Neuronal stem cell (in vitro differentiated cells): ENCODE data around the gene RASL12.

Experiments
- DNase-seq: peaks from one replicate; pipeline ENCODE4 v3.0.0-alpha.2; 2013; ENCODE audit warnings: low spot score
- H2AFZ ChIP-seq: one replicate; pipeline ENCODE4 v1.6.1; 2013; ENCODE audit warnings: mild to moderate bottlenecking, low read length, inconsistent platforms
- H2AK5ac ChIP-seq: 2 replicates; pipeline ENCODE4 v1.6.1; 2013; ENCODE audit warnings: low read depth, mild to moderate bottlenecking, inconsistent platforms, low read length, moderate library complexity, mixed read lengths
- H2BK120ac ChIP-seq: 2 replicates; pipeline ENCODE4 v1.6.1; 2013; ENCODE audit warnings: low read depth, mild to moderate bottlenecking, inconsistent platforms, low read length, moderate library complexity, mixed read lengths
- H2BK12ac ChIP-seq: one replicate; pipeline ENCODE4 v1.6.1; 2013; ENCODE audit warnings: low read length, inconsistent platforms
- H2BK15ac ChIP-seq: 2 replicates; pipeline ENCODE4 v1.6.1; 2013; ENCODE audit warnings: mild to moderate bottlenecking, low read length, inconsistent platforms, mixed read lengths
- H2BK5ac ChIP-seq: one replicate; pipeline ENCODE4 v1.6.1; 2013; ENCODE audit warnings: inconsistent platforms, mild to moderate bottlenecking, low read length, moderate library complexity
- H3K14ac ChIP-seq: one replicate; pipeline ENCODE4 v1.6.1; 2013; ENCODE audit warnings: low read length, inconsistent platforms
- H3K18ac ChIP-seq: 2 replicates; pipeline ENCODE4 v1.6.1; 2013; ENCODE audit warnings: low read length, inconsistent platforms
- H3K23ac ChIP-seq: 2 replicates; pipeline ENCODE4 v1.6.1; 2013; ENCODE audit warnings: low read depth, mild to moderate bottlenecking, mixed read lengths, low read length, inconsistent platforms; ENCODE audit not compliant: poor library complexity
- H3K27ac ChIP-seq: replicated peaks from 3 replicates; pipeline ENCODE4 v1.5.1; 2013; ENCODE audit warnings: low read length, inconsistent platforms
- H3K27me3 ChIP-seq, 3 experiments: 2 replicates each; pipeline ENCODE4 v1.6.1; 2013; ENCODE audit warnings: low read length in 3 of 3, mild to moderate bottlenecking in 2 of 3, inconsistent platforms in 1 of 3, low read depth in 1 of 3, mixed read lengths in 1 of 3, moderate library complexity in 1 of 3; ENCODE audit not compliant: control insufficient read depth in 3 of 3, insufficient read depth in 3 of 3
- H3K36me3 ChIP-seq, 2 donors: replicated peaks in 1 of 2; 2 replicates each; pipeline ENCODE4 v1.6.1; 2013; ENCODE audit warnings: low read length in 2 of 2; ENCODE audit not compliant: control insufficient read depth in 2 of 2, insufficient read depth in 2 of 2
- H3K4ac ChIP-seq: 2 replicates; pipeline ENCODE4 v1.6.1; 2013; ENCODE audit warnings: inconsistent platforms, mild to moderate bottlenecking, low read length, moderate library complexity
- H3K4me1 ChIP-seq, 2 donors: 1 replicate in 1 of 2; 2 replicates in 1 of 2; pipeline ENCODE4 v1.6.1; 2013; ENCODE audit warnings: low read length in 2 of 2, low read depth in 1 of 2; ENCODE audit not compliant: control insufficient read depth in 2 of 2, insufficient read depth in 1 of 2
- H3K4me2 ChIP-seq: one replicate; pipeline ENCODE4 v1.6.1; 2013; ENCODE audit warnings: mild to moderate bottlenecking, low read length, inconsistent platforms; ENCODE audit not compliant: insufficient read depth, poor library complexity, severe bottlenecking
- H3K4me3 ChIP-seq, 2 donors: 2 replicates each; pipeline ENCODE4 v1.5.1; 2013; ENCODE audit warnings: low read length in 2 of 2, mild to moderate bottlenecking in 2 of 2, inconsistent platforms in 1 of 2, moderate library complexity in 1 of 2
- H3K79me1 ChIP-seq: one replicate; pipeline ENCODE4 v1.6.1; 2013; ENCODE audit warnings: low read depth, mild to moderate bottlenecking, inconsistent platforms, low read length, moderate library complexity
- H3K9ac ChIP-seq: one replicate; pipeline ENCODE4 v1.6.1; 2013; ENCODE audit warnings: mild to moderate bottlenecking, low read depth, low read length, inconsistent platforms; ENCODE audit not compliant: poor library complexity
- H3K9me3 ChIP-seq, 2 donors: replicated peaks in 1 of 2; 2 replicates each; pipeline versions ENCODE3 to v1.6.1; 2013; ENCODE audit warnings: low read length in 2 of 2, mild to moderate bottlenecking in 2 of 2, inconsistent platforms in 1 of 2, low read depth in 1 of 2, mixed read lengths in 1 of 2, moderate library complexity in 1 of 2; ENCODE audit not compliant: control insufficient read depth in 2 of 2, insufficient read depth in 1 of 2
- H4K8ac ChIP-seq: one replicate; pipeline ENCODE4 v1.6.1; 2013; ENCODE audit warnings: low read depth, mild to moderate bottlenecking, inconsistent platforms, low read length, moderate library complexity
- H4K91ac ChIP-seq: one replicate; pipeline ENCODE4 v1.6.1; 2013; ENCODE audit warnings: low read length, low read depth, mild to moderate bottlenecking, inconsistent platforms; ENCODE audit not compliant: poor library complexity
- WGBS, 2 donors: extraction: QIAGEN DNeasy Blood & Tissue Kit; methylation state at CpG; one replicate each; pipeline ENCODE4 v1.1.7; 2013; ENCODE audit warnings: missing lambda C conversion rate in 2 of 2, mixed read lengths in 1 of 2; ENCODE audit not compliant: insufficient read length in 2 of 2, insufficient replicate concordance in 1 of 2; ENCODE audit errors: extremely low coverage in 2 of 2; 5-methylcytosine and 5-hydroxymethylcytosine counted together

Gene RASL12

DNA sequence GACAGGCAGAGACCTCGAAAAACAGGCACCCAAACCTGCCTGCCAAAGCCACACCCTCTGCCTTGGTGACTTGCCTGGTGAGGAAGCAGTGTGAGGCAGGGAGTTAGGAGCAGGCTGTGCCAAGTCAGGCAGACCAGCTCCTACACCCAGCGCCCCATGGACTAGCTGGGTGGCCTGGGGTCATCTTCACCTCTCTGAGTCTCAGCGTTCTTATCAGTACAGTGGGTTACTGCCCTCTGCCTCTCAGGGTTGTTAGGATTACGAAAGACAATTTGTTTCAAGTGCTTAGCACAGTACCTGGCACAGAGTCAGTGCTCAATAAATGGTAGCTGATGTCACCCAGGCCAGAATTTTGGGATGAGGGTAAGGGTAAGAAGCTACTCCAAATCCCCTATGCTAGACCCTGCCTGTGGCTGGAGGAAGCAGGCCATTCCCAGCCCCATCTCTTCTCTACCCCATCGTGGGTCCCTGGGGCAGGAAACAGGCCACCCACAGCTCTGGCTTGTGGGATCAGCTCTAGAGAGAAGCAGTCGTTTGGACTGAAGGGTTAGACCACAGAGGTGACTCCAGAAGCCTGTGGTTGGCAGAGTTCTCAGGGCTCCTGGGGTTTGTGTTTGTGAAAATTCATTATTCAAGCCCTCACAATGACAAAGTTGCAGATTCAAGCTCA lies 12.5 kb downstream of the RASL12 start:
- Histone ChIP-seq H3K4me2 (no peak overlapping the region), H3K14ac (no peak overlapping the region), H2AFZ (no peak overlapping the region), H2BK12ac (no peak overlapping the region), H3K23ac (no peak overlapping the region), H2BK15ac (no peak overlapping the region), H2BK120ac (no peak overlapping the region), H3K4ac (no peak overlapping the region), H4K91ac (no peak overlapping the region), H3K4me3 (peak overlapping the region in 1 of 2 donors; percentile 11), H3K9me3 (no peaks in the 10 kb centered on the region), H3K27ac (no peak overlapping the region), H2BK5ac (no peak overlapping the region), H3K4me1 (peaks cover 2 to 7% of the 10 kb centered on the region in 2 donors), H3K18ac (no peak overlapping the region), H4K8ac (no peak overlapping the region), H3K9ac (peak overlapping the region; percentile 24), H3K79me1 (no peaks in the 10 kb centered on the region), H3K36me3 (no peaks in the 10 kb centered on the region), H3K27me3 (peaks cover 0 to 10% (median 0%) of the 10 kb centered on the region in 3 experiments), H2AK5ac (no peak overlapping the region)
- WGBS, 2 donors, result no CpG with 5 or more reads among the region's 6 CpGs
- DNase-seq, result no peak

GRCh38 chr15:65054333-65055200 lies 13.2 kb downstream of the RASL12 start:
- peak; percentile 63 for DNase-seq
- Histone ChIP-seq H2AK5ac (no peak overlapping the region), H3K79me1 (no peaks in the 10 kb centered on the region), H2AFZ (no peak overlapping the region), H3K23ac (no peak overlapping the region), H3K36me3 (no peaks in the 10 kb centered on the region), H3K9me3 (no peaks in the 10 kb centered on the region), H2BK15ac (no peak overlapping the region), H3K4me3 (no peak overlapping the region), H4K8ac (no peak overlapping the region), H3K4ac (no peak overlapping the region), H4K91ac (no peak overlapping the region), H2BK5ac (no peak overlapping the region), H3K27ac (no peak overlapping the region), H3K9ac (peak overlapping the region; percentile 24), H3K14ac (no peak overlapping the region), H2BK120ac (no peak overlapping the region), H3K4me1 (peaks cover 5 to 10% of the 10 kb centered on the region in 2 donors), H3K18ac (no peak overlapping the region), H3K4me2 (no peak overlapping the region), H2BK12ac (no peak overlapping the region), H3K27me3 (peaks cover 0 to 10% (median 4%) of the 10 kb centered on the region in 3 experiments)
- WGBS, 2 donors, result no CpG with 5 or more reads among the region's 26 CpGs

DNA sequence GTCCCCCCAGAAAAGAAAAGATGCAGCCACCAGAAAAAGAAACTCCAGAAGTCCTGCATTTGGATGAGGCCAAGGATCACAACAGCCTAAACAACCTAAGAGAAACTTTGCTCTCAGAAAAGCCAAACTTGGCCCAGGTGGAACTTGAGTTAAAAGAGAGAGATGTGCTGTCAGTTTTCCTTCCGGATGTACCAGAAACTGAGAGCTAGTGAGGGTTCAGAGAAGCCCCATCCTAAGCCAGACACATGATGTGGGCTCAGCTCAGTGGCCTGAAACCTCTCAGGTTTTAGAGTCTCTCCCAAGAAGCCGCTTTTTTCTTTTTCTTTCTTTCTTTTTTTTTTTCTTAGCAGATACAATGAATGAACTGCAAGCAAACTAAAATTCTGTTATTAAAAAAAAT lies 14.8 kb downstream of the RASL12 start:
- H3K27me3 ChIP-seq, result peaks cover 0 to 10% (median 4%) of the 10 kb centered on the region in 3 experiments
- WGBS, 2 donors, result no CpG with 5 or more reads among the region's 2 CpGs
- H3K4me2 ChIP-seq, result no peak overlapping the region
- no peak overlapping the region for H3K9ac ChIP-seq
- no peak overlapping the region for H2BK120ac ChIP-seq
- no peak overlapping the region for H4K91ac ChIP-seq
- no peak overlapping the region for H2AFZ ChIP-seq
- no peak for DNase-seq
- H3K23ac ChIP-seq, result no peak overlapping the region
- H3K27ac ChIP-seq, result no peak overlapping the region
- H2AK5ac ChIP-seq, result no peak overlapping the region
- H3K36me3 ChIP-seq, result no peaks in the 10 kb centered on the region
- no peak overlapping the region for H3K4me3 ChIP-seq
- H3K4me1 ChIP-seq, result peaks cover 5 to 11% of the 10 kb centered on the region in 2 donors
- no peak overlapping the region for H2BK12ac ChIP-seq
- no peak overlapping the region for H3K14ac ChIP-seq
- no peaks in the 10 kb centered on the region for H3K9me3 ChIP-seq
- H2BK5ac ChIP-seq, result no peak overlapping the region
- no peak overlapping the region for H3K18ac ChIP-seq
- H2BK15ac ChIP-seq, result no peak overlapping the region
- no peak overlapping the region for H4K8ac ChIP-seq
- no peak overlapping the region for H3K4ac ChIP-seq
- H3K79me1 ChIP-seq, result no peaks in the 10 kb centered on the region

DNA sequence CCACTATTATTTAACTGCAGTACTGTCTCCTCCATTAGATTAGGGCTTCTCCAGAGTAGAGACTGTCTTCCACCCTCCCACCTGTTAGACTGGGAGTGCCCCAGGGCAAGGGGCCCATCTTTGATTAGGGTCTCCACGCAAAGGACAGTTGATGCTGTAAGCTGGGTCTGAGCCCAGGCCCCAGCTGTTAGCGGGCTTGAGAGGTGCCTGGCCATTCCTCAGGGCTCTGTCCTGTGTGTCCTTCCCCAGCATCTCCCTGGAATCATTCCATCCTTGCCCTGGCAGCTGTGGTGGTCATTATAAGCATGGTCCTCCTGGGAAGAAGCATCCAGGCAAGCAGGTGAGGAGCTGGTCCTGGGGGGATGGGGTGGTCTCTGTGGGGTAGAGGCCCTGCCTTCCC lies 16.5 kb downstream of the RASL12 start:
- no peak overlapping the region for H2BK120ac ChIP-seq
- no peak for DNase-seq
- no peak overlapping the region for H3K9ac ChIP-seq
- H4K8ac ChIP-seq, result no peak overlapping the region
- no peak overlapping the region for H2BK5ac ChIP-seq
- WGBS, 2 donors, result no CpG with 5 or more reads among the region's 2 CpGs
- H2AFZ ChIP-seq, result no peak overlapping the region
- no peak overlapping the region for H3K14ac ChIP-seq
- H3K79me1 ChIP-seq, result no peaks in the 10 kb centered on the region
- H3K4me2 ChIP-seq, result no peak overlapping the region
- no peak overlapping the region for H3K23ac ChIP-seq
- H3K9me3 ChIP-seq, result no peaks in the 10 kb centered on the region
- no peak overlapping the region for H2BK15ac ChIP-seq
- H3K4me1 ChIP-seq, result peaks cover 4 to 5% of the 10 kb centered on the region in 2 donors
- no peak overlapping the region for H2BK12ac ChIP-seq
- no peaks in the 10 kb centered on the region for H3K36me3 ChIP-seq
- no peak overlapping the region for H3K27ac ChIP-seq
- H3K4ac ChIP-seq, result no peak overlapping the region
- H3K27me3 ChIP-seq, result peaks cover 0 to 17% (median 4%) of the 10 kb centered on the region in 3 experiments
- H2AK5ac ChIP-seq, result no peak overlapping the region
- H3K4me3 ChIP-seq, result no peak overlapping the region
- no peak overlapping the region for H4K91ac ChIP-seq
- no peak overlapping the region for H3K18ac ChIP-seq
